H1 (cell line): ENCODE measurements around the gene EXD2. TPM values are rescaled to one million over a fixed set of nuclear protein-coding genes. Genes with fewer than 3 reads are reported as not detected.

Source experiments
- CTCF ChIA-PET: fragments of 300-600 bp; sonication (Branson Sonifier 250); formaldehyde crosslinking; loops from one replicate; lab custom pipeline; 2021; ENCODE audit not compliant: partially characterized antibody; lab: Charles Lee
- POLR2A ChIA-PET: fragments of 300-600 bp; sonication (Branson Sonifier 250); formaldehyde crosslinking; loops from one replicate; lab custom pipeline; 2021; ENCODE audit warnings: inconsistent platforms; ENCODE audit not compliant: partially characterized antibody; lab: Charles Lee
- DNase-seq, 2 experiments: peaks; one replicate each; pipeline versions ENCODE4 v3.0.0 to v3.0.0-alpha.2; 2010 to 2022; ENCODE audit warnings: low spot score in 2 of 2, low read depth in 1 of 2, mixed read lengths in 1 of 2
- FAIRE-seq: peaks from 2 replicates; lab custom pipeline; 2011; peaks lifted over from hg19 to GRCh38; lab: Jason Lieb, UNC
- H2AFZ ChIP-seq: 2 replicates; pipeline ENCODE4 v1.8.1; 2012; ENCODE audit warnings: low read length, inconsistent platforms
- H2AK5ac ChIP-seq: 2 replicates; pipeline ENCODE4 v1.6.1; 2013; ENCODE audit warnings: low read depth, low read length
- H2BK120ac ChIP-seq: replicated peaks from 2 replicates; pipeline ENCODE3; 2013; ENCODE audit warnings: low read depth, low read length, inconsistent platforms
- H2BK12ac ChIP-seq: 2 replicates; pipeline ENCODE4 v1.6.1; 2013; ENCODE audit warnings: low read depth, low read length
- H2BK15ac ChIP-seq: 2 replicates; pipeline ENCODE4 v1.6.1; 2013; ENCODE audit warnings: low read length
- H2BK20ac ChIP-seq: 2 replicates; pipeline ENCODE4 v1.6.1; 2013; ENCODE audit warnings: low read length
- H2BK5ac ChIP-seq: 2 replicates; pipeline ENCODE4 v1.6.1; 2013; ENCODE audit warnings: low read depth, low read length
- H3K14ac ChIP-seq: 2 replicates; pipeline ENCODE4 v1.6.1; 2013; ENCODE audit warnings: inconsistent platforms; ENCODE audit not compliant: insufficient read length
- H3K18ac ChIP-seq: 2 replicates; pipeline ENCODE4 v1.6.1; 2013; ENCODE audit warnings: low read length; ENCODE audit errors: extremely low read depth
- H3K23ac ChIP-seq: 2 replicates; pipeline ENCODE4 v1.6.1; 2013; ENCODE audit warnings: inconsistent platforms; ENCODE audit not compliant: insufficient read length
- H3K23me2 ChIP-seq: 2 replicates; pipeline ENCODE4 v1.6.1; 2013; ENCODE audit warnings: low read depth, low read length
- H3K27ac ChIP-seq: 2 replicates; pipeline ENCODE4 v1.6.1; 2011; ENCODE audit warnings: low read depth, low read length, inconsistent platforms
- H3K27me3 ChIP-seq, 4 experiments: replicated peaks in 1 of 4; 1 replicate in 1 of 4; 2 replicates in 3 of 4; pipeline versions ENCODE4 v1.6.1 to v1.8.1; 2011 to 2013; ENCODE audit warnings: low read length in 3 of 4, mild to moderate bottlenecking in 3 of 4, inconsistent platforms in 2 of 4, mixed read lengths in 2 of 4, moderate library complexity in 1 of 4; ENCODE audit not compliant: control insufficient read depth in 3 of 4, insufficient read depth in 3 of 4; ENCODE audit errors: extremely low read depth in 1 of 4
- H3K36me3 ChIP-seq, 4 experiments: 2 replicates each; pipeline versions ENCODE4 v1.6.1 to v1.8.1; 2011 to 2013; ENCODE audit warnings: mild to moderate bottlenecking in 4 of 4, low read length in 3 of 4, moderate library complexity in 2 of 4, control low read depth in 1 of 4, inconsistent platforms in 1 of 4; ENCODE audit not compliant: insufficient read depth in 4 of 4, control insufficient read depth in 2 of 4
- H3K4ac ChIP-seq: replicated peaks from 2 replicates; pipeline ENCODE3; 2013; ENCODE audit warnings: low read length, low read depth, mixed read lengths, inconsistent platforms; ENCODE audit not compliant: insufficient read length
- H3K4me1 ChIP-seq, 4 experiments: replicated peaks in 1 of 4; 1 replicate in 1 of 4; 2 replicates in 3 of 4; pipeline versions ENCODE4 v1.6.1 to v1.8.1; 2011 to 2013; ENCODE audit warnings: low read length in 3 of 4, inconsistent platforms in 2 of 4, mixed read lengths in 1 of 4; ENCODE audit not compliant: insufficient read depth in 4 of 4, control insufficient read depth in 3 of 4
- H3K4me2 ChIP-seq, 2 experiments: 2 replicates each; pipeline versions ENCODE4 v1.6.1 to v1.8.1; 2011 to 2013; ENCODE audit warnings: low read depth in 2 of 2, low read length in 2 of 2, control low read depth in 1 of 2, inconsistent platforms in 1 of 2, mild to moderate bottlenecking in 1 of 2; ENCODE audit not compliant: insufficient read depth in 1 of 2
- H3K4me3 ChIP-seq, 4 experiments: fragments of 200-600, 300-600 bp in 1 of 4; sonication (generic), shearing (Covaris generic), sonication (Bioruptor Twin) in 1 of 4; 2 replicates each; pipeline versions ENCODE4 v1.5.1 to v1.8.1; 2011 to 2016; ENCODE audit warnings: low read length in 4 of 4, low read depth in 3 of 4, control low read depth in 2 of 4, inconsistent platforms in 2 of 4, mild to moderate bottlenecking in 2 of 4, mixed read lengths in 1 of 4, moderate library complexity in 1 of 4; ENCODE audit not compliant: insufficient read depth in 2 of 4; ENCODE audit errors: extremely low read depth in 1 of 4
- H3K56ac ChIP-seq: replicated peaks from 2 replicates; pipeline ENCODE3; 2013; ENCODE audit warnings: low read depth, mild to moderate bottlenecking, mixed read lengths, low read length, inconsistent platforms; ENCODE audit not compliant: insufficient read length
- H3K79me1 ChIP-seq: 2 replicates; pipeline ENCODE4 v1.6.1; 2013; ENCODE audit warnings: low read depth, low read length, control low read depth
- H3K79me2 ChIP-seq, 2 experiments: 2 replicates each; pipeline versions ENCODE4 v1.6.1 to v1.8.1; 2012 to 2013; ENCODE audit warnings: low read length in 2 of 2, mild to moderate bottlenecking in 2 of 2, inconsistent platforms in 1 of 2; ENCODE audit not compliant: insufficient read depth in 2 of 2, control insufficient read depth in 1 of 2
- H3K9ac ChIP-seq, 4 experiments: replicated peaks in 1 of 4; 1 replicate in 1 of 4; 2 replicates in 3 of 4; pipeline versions ENCODE4 v1.6.1 to v1.8.1; 2011 to 2013; ENCODE audit warnings: low read depth in 3 of 4, low read length in 3 of 4, control low read depth in 2 of 4, mild to moderate bottlenecking in 2 of 4, moderate library complexity in 2 of 4, inconsistent platforms in 1 of 4; ENCODE audit errors: extremely low read depth in 1 of 4
- H3K9me3 ChIP-seq, 2 experiments: 2 replicates each; pipeline versions ENCODE4 v1.6.1 to v1.8.1; 2012 to 2013; ENCODE audit warnings: mild to moderate bottlenecking in 2 of 2, moderate library complexity in 2 of 2, control low read depth in 1 of 2, inconsistent platforms in 1 of 2, low read depth in 1 of 2, low read length in 1 of 2, mixed read lengths in 1 of 2; ENCODE audit not compliant: insufficient read depth in 2 of 2
- H4K20me1 ChIP-seq, 2 experiments: replicated peaks in 1 of 2; 2 replicates each; pipeline versions ENCODE3 to v1.8.1; 2011 to 2013; ENCODE audit warnings: inconsistent platforms in 2 of 2, low read length in 2 of 2, mild to moderate bottlenecking in 1 of 2; ENCODE audit not compliant: insufficient read depth in 2 of 2, control insufficient read depth in 1 of 2
- H4K5ac ChIP-seq: 2 replicates; pipeline ENCODE4 v1.6.1; 2013; ENCODE audit warnings: low read length, low read depth, mixed read lengths, inconsistent platforms; ENCODE audit not compliant: insufficient read length
- H4K8ac ChIP-seq: 2 replicates; pipeline ENCODE4 v1.8.0; 2013; ENCODE audit warnings: mild to moderate bottlenecking, moderate library complexity, low read length, inconsistent platforms; ENCODE audit not compliant: insufficient read depth; ENCODE audit errors: extremely low read depth
- H4K91ac ChIP-seq: replicated peaks from 2 replicates; pipeline ENCODE3; 2013; ENCODE audit warnings: low read length, mixed read lengths, inconsistent platforms; ENCODE audit not compliant: insufficient read length
- WGBS, 2 experiments: shearing (Covaris generic) in 1 of 2; methylation state at CpG; one replicate each; pipeline versions ENCODE4 v1.1.6 to v1.1.7; 2013 to 2015; ENCODE audit warnings: low lambda C conversion rate in 2 of 2, mixed read lengths in 2 of 2, inconsistent platforms in 1 of 2, low coverage in 1 of 2, missing lambda C conversion rate in 1 of 2; ENCODE audit not compliant: insufficient replicate concordance in 2 of 2, insufficient coverage in 1 of 2, insufficient read length in 1 of 2; ENCODE audit errors: extremely low coverage in 1 of 2, missing lambda C conversion rate in 1 of 2; 5-methylcytosine and 5-hydroxymethylcytosine counted together
- polyA plus RNA-seq, 7 experiments: library from polyadenylated mRNA; depleted of rRNA in 3 of 7; stranded (reverse) in 5 of 7; unstranded in 2 of 7; fragments of >200 nt in 5 of 7; fragments of 200-250 nt in 2 of 7; gene quantifications; 1 replicate in 5 of 7; 2 replicates in 1 of 7; 4 replicates in 1 of 7; pipeline versions ENCODE4 v1.2.1 to v1.2.3, GENCODE V29; 2011 to 2013; ENCODE audit warnings: missing spikeins in 2 of 7, mixed read lengths in 2 of 7
- total RNA-seq: library from RNA; stranded (reverse); fragmentation: NEBNext Ultra II Directional; extraction: Animal tissue kit (Norgen Biotek cat#: 25700); gene quantifications from 2 replicates; pipeline ENCODE4 v1.2.1, GENCODE V29; 2021

The EXD2 gene
- total and polyA plus RNA-seq, 2 of the 8 experiments (the other 6 are each of a cell fraction or from before 2014, with no cell fraction given) = 11.9 to 25.9 TPM

GRCh38 chr14:69261761-69262331 is 70.5 kb downstream of the EXD2 start:
- 0 out of 2 replicates have a peak overlapping the region, but pooled peaks have one; percentile 53 for H2BK15ac ChIP-seq
- peaks cover 21% of the 10 kb centered on the region for H3K23me2 ChIP-seq
- no peak overlapping the region; the same call in 1 of the 2 replicates for H4K8ac ChIP-seq
- CTCF ChIA-PET = interaction anchor here (0.5 to 7.0 kb wide), 29 partner anchors 12 to 243 kb away, joined by 3 to 46 read pairs (median 5); no protein-coding TSS in a partner anchor
- H3K9me3 ChIP-seq = no peaks in the 10 kb centered on the region
- WGBS, 2 experiments = 46% methylated on average over 5 of the region's 5 CpGs; no CpG with 5 or more reads in 1 of the 2 experiments
- H3K14ac ChIP-seq = no peak overlapping the region
- H3K4me1 ChIP-seq = peaks cover 5 to 13% (median 9%) of the 10 kb centered on the region in 4 experiments
- H2AK5ac ChIP-seq = no peak overlapping the region
- no peak overlapping the region for H3K18ac ChIP-seq
- H4K91ac ChIP-seq = no peak overlapping the region
- H2BK120ac ChIP-seq = no peak overlapping the region
- H3K79me1 ChIP-seq = no peaks in the 10 kb centered on the region
- peak overlapping the region; percentile 84 to 98 for H3K4me2 ChIP-seq
- no peak overlapping the region for H3K23ac ChIP-seq
- no peak overlapping the region for H3K27ac ChIP-seq
- H3K27me3 ChIP-seq = peaks cover 13 to 52% (median 40%) of the 10 kb centered on the region in 4 experiments
- H3K36me3 ChIP-seq = no peaks in the 10 kb centered on the region
- H3K9ac ChIP-seq = no peak overlapping the region; a peak in 1 of 7 replicates
- H2BK5ac ChIP-seq = no peak overlapping the region
- H4K20me1 ChIP-seq = peaks cover 0 to 2% of the 10 kb centered on the region in 2 experiments
- no peak for FAIRE-seq
- no peak overlapping the region for H2BK12ac ChIP-seq
- no peak overlapping the region for H3K4ac ChIP-seq
- no peak overlapping the region for H3K56ac ChIP-seq
- H2BK20ac ChIP-seq = no peak overlapping the region
- peak overlapping the region; percentile 67 to 94 (median 78); a peak in 7 of 8 replicates for H3K4me3 ChIP-seq
- no peaks in the 10 kb centered on the region for H3K79me2 ChIP-seq
- no peak overlapping the region for H4K5ac ChIP-seq
- H2AFZ ChIP-seq = no peak overlapping the region
- peak in 1 of 2 experiments; percentile 54 for DNase-seq
- POLR2A ChIA-PET = interaction anchor here (0.9 to 2.9 kb wide), 5 partner anchors 9 to 135 kb away, joined by 3 to 8 read pairs (median 4); no protein-coding TSS in a partner anchor
